Endothelial cell (in vitro differentiated cells): ENCODE results near the gene MGST1. TPM values are rescaled to one million over a fixed set of nuclear protein-coding genes. Genes with fewer than 3 reads are reported as not detected.

Source experiments
- DNase-seq: peaks from one replicate; pipeline ENCODE4 v3.0.0; 2021; ENCODE audit warnings: low spot score
- H3K27ac Mint-ChIP-seq: one replicate; pipeline ENCODE4 v1.8.0; 2021; ENCODE audit warnings: mixed read lengths, inconsistent platforms; ENCODE audit not compliant: unreplicated experiment
- H3K27me3 Mint-ChIP-seq: one replicate; pipeline ENCODE4 v1.8.0; 2021; ENCODE audit warnings: mild to moderate bottlenecking, moderate library complexity, mixed read lengths, inconsistent platforms; ENCODE audit not compliant: unreplicated experiment
- H3K36me3 Mint-ChIP-seq: one replicate; pipeline ENCODE4 v1.8.0; 2021; ENCODE audit warnings: mild to moderate bottlenecking, low read depth, mixed read lengths, inconsistent platforms; ENCODE audit not compliant: unreplicated experiment
- H3K4me1 Mint-ChIP-seq: one replicate; pipeline ENCODE4 v1.8.0; 2021; ENCODE audit warnings: mild to moderate bottlenecking, mixed read lengths, inconsistent platforms; ENCODE audit not compliant: unreplicated experiment
- H3K4me3 Mint-ChIP-seq: one replicate; pipeline ENCODE4 v1.8.0; 2021; ENCODE audit warnings: mild to moderate bottlenecking, mixed read lengths, inconsistent platforms; ENCODE audit not compliant: unreplicated experiment
- H3K9me3 Mint-ChIP-seq: one replicate; pipeline ENCODE4 v1.8.0; 2021; ENCODE audit warnings: mixed read lengths, inconsistent platforms; ENCODE audit not compliant: unreplicated experiment
- CTCF ChIP-seq: fragments of 200-600 bp; sonication (generic); IDR thresholded peaks from one replicate; pipeline ENCODE4 v1.5.0; 2021; ENCODE audit warnings: antibody characterized with exemption; ENCODE audit not compliant: unreplicated experiment
- long read RNA-seq: library from polyadenylated mRNA; unstranded; transcript quantifications from one replicate; pipeline ENCODE4 v2.0.0, GENCODE V29; 2020; ENCODE audit not compliant: unreplicated experiment
- total RNA-seq: library from RNA; stranded (reverse); fragmentation: NEBNext Ultra II Directional; extraction: Animal tissue kit (Norgen Biotek cat#: 25700); gene quantifications from one replicate; pipeline ENCODE4 v1.2.1, GENCODE V29; 2021; ENCODE audit not compliant: unreplicated experiment

MGST1 gene, protein sequence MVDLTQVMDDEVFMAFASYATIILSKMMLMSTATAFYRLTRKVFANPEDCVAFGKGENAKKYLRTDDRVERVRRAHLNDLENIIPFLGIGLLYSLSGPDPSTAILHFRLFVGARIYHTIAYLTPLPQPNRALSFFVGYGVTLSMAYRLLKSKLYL
- 55.9 TPM for total RNA-seq
- long read RNA-seq, transcript MGST1-205 (4 exons, 914 nt), result major isoform, 36 of 39 reads
- long read RNA-seq, partial matches to known transcripts, result 1 of 39 reads
- long read RNA-seq, other reads (novel, unspliced or antisense), result 1 of 39 reads

DNA sequence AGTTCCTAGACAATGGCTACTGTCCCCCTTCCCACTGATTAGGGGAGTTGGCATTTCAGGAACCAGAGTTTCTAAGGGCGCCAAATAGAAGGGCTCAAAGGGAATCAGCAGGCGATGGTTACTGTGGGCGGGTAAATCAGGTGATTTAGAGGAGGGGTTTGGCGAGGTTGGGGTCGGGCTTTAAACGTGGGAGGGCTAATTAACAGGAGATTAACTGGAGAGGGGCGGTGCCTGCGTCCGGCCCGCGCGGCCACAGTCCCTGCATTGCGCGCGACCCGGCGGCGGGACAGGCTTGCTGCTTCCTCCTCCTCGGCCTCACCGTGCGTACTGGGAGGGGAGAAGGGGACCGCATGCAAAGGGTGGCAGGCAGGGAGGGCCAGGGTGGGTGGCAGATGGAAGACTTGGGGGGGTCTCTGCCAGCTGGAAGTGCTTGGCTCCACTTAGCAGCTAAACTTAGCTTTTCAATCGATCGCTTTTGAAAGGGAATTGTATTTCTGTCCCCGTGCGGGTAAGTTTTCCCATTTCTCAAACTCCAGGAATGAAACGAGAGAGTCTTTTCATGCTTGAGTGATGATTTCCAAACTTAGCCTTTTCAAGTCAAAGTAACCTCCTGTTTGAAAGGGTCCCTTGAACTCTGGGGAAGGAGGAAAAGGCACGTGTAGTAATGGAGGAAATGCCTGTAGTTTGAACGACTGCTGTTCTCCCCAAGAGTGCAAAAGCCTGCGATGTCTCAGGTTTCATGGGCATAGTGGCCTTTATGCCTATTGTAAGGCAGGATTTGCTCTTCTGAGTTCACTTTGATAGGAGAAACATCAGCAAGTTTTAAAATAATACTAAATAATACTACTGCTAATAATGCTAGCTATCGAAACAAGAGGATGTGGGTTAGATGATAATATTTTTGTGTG lies at the start of gene MGST1:
Gene MGST1, plus strand, starts transcription at position 255 of the 908 bp plus-strand sequence. CDS start 6,608 bp downstream, outside the sequence.
- peak; percentile 72 for DNase-seq
- Mint-ChIP-seq H3K4me1 (peaks cover 24% of the 10 kb centered on the region), H3K36me3 (no peaks in the 10 kb centered on the region), H3K27ac (peak within 1 kb of the TSS; percentile 89), H3K4me3 (peak within 1 kb of the TSS; percentile 93), H3K9me3 (no peaks in the 10 kb centered on the region), H3K27me3 (peaks cover 3% of the 10 kb centered on the region)
- TF ChIP-seq CTCF, result no peak

DNA sequence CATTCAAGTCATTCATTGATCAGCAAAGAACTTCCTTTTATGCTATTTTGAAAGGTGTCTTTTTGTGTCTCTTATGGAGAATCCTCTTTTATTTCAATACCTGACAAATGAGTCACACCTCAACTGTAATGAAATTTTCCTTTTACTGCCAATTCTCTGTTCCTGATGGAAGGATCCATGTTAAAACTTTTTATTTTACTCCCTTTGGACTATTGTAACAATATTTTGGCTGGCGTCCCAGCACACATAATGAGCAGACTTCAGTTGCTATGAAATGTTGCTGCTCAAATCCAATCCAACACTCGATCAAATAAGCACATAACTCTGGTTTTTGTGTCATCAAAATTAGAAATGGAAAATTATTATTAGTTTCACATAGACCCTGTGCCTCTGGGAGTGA lies 48.0 kb upstream of the MGST1 start:
- TF ChIP-seq CTCF, result no peak
- Mint-ChIP-seq H3K27me3 (no peaks in the 10 kb centered on the region), H3K4me3 (no peak overlapping the region), H3K9me3 (no peaks in the 10 kb centered on the region), H3K27ac (no peak overlapping the region), H3K36me3 (no peaks in the 10 kb centered on the region), H3K4me1 (no peaks in the 10 kb centered on the region)
- DNase-seq, result no peak

DNA sequence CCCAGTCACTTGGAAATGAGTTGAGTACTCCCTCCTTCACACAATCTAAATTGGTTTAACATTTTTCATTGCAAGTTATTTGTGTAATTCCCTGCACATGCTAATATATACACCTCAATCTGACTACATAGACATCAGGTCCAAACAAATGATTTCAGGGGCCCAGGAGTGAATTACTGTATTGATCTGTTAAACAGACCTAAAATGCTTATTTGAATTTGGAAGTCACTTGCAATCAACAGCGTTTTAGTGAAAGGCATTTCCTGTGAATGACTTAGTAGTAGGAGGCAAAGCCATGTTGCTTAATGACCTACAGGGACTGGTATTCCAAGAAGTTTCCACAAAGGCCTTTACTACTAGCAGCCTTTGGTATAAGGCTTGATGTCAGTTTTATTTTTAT lies 47.3 kb upstream of the MGST1 start:
- DNase-seq, result no peak
- Mint-ChIP-seq H3K4me3 (no peak overlapping the region), H3K9me3 (no peaks in the 10 kb centered on the region), H3K36me3 (no peaks in the 10 kb centered on the region), H3K27ac (no peak overlapping the region), H3K27me3 (no peaks in the 10 kb centered on the region), H3K4me1 (no peaks in the 10 kb centered on the region)
- no peak for TF ChIP-seq CTCF

DNA sequence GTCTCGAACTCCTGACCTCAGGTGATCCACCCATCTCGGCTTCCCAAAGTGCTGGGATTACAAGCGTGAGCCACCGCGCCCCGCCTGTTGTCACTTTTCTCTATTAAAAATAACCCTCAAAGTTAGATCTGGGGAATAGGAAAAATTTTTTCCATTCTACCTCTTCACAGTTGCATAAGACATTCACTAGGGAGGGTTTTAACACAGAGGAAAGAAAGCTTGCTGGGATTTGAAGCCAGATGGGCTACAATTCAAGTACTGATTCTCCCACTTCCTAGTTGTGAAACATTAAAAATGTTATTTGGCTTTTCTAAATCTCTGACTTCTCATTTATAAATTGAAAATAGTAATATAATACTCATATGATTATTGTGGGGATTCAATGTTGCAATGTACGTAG lies 46.7 kb upstream of the MGST1 start:
- H3K36me3 Mint-ChIP-seq, result no peaks in the 10 kb centered on the region
- no peaks in the 10 kb centered on the region for H3K9me3 Mint-ChIP-seq
- H3K27ac Mint-ChIP-seq, result no peak overlapping the region
- no peaks in the 10 kb centered on the region for H3K4me1 Mint-ChIP-seq
- H3K4me3 Mint-ChIP-seq, result no peak overlapping the region
- no peak for DNase-seq
- no peaks in the 10 kb centered on the region for H3K27me3 Mint-ChIP-seq
- no peak for TF ChIP-seq CTCF

GRCh38 chr12:16303939-16304338 lies 43.5 kb upstream of the MGST1 start:
- Mint-ChIP-seq H3K27me3 (no peaks in the 10 kb centered on the region), H3K36me3 (no peaks in the 10 kb centered on the region), H3K9me3 (no peaks in the 10 kb centered on the region), H3K27ac (no peak overlapping the region), H3K4me3 (no peak overlapping the region), H3K4me1 (no peaks in the 10 kb centered on the region)
- TF ChIP-seq CTCF, result no peak
- DNase-seq, result no peak
